Left ventricle myocardium inferior (tissue), 1 donor: Measurements from ENCODE around the gene ARHGAP26. TPM values are rescaled to one million over a fixed set of nuclear protein-coding genes. Genes with fewer than 3 reads are reported as not detected.

Experiments used
- DNase-seq: peaks from one replicate; pipeline ENCODE4 v3.0.0-alpha.2; 2020
- H3K27ac ChIP-seq: fragments of 200-600 bp; replicated peaks from 2 replicates; pipeline ENCODE4 v1.8.0; 2021
- H3K27me3 ChIP-seq: fragments of 200-600 bp; 2 replicates; pipeline ENCODE4 v1.8.0; 2021; ENCODE audit warnings: low read depth
- H3K36me3 ChIP-seq: fragments of 200-600 bp; 2 replicates; pipeline ENCODE4 v1.8.0; 2021
- H3K4me1 ChIP-seq: fragments of 200-600 bp; 2 replicates; pipeline ENCODE4 v1.8.0; 2021
- H3K4me3 ChIP-seq: fragments of 200-600 bp; 2 replicates; pipeline ENCODE4 v1.8.0; 2021; ENCODE audit warnings: mild to moderate bottlenecking, moderate library complexity
- H3K9me3 ChIP-seq: fragments of 200-600 bp; replicated peaks from 2 replicates; pipeline ENCODE4 v1.8.0; 2021
- intact Hi-C: fragments of 100-400 bp; cut with micrococcal nuclease; formaldehyde crosslinking; loops from one replicate; pipeline ENCODE4 v1.11.0; 2022
- total RNA-seq: library from RNA; stranded (reverse); fragmentation: NEBNext Ultra II Directional; extraction: Animal tissue kit (Norgen Biotek cat#: 25700); gene quantifications from one replicate; pipeline ENCODE4 v1.2.1, GENCODE V29; 2021
- TF ChIP-seq, protein P1 (sequence below): fragments of 200-600 bp; IDR thresholded peaks from 2 replicates; pipeline ENCODE4 v1.8.0; 2021; ENCODE audit warnings: antibody characterized with exemption, mild to moderate bottlenecking, borderline replicate concordance
- donor health status: DM: no; HTN: yes; CAD: no; lungs with severe emphysema.

ARHGAP26 gene
- total RNA-seq, 1 donor from 2014 or later, result 35.7 TPM

DNA sequence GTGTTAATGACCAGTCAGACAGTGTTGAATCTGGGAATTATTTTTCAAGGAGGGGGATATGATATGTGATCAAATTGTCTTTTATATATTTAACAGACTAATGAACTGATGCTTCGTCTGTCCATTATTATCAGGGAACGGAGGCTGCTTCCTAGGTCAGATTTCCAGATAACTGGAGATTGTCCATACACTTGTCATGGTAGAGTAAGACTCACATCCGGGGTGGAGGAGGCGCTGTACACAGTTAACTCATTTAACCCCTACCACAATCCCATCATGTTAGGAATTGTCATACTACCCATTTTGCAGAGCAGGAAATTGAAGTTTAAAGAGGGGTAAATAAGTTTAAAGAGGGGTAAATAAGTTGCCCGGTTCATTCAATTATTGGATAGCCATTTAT, 55.9 kb downstream of the ARHGAP26 start:
- no peak for DNase-seq
- no peaks in the 10 kb centered on the region for H3K27me3 ChIP-seq
- TF ChIP-seq, protein P1, sequence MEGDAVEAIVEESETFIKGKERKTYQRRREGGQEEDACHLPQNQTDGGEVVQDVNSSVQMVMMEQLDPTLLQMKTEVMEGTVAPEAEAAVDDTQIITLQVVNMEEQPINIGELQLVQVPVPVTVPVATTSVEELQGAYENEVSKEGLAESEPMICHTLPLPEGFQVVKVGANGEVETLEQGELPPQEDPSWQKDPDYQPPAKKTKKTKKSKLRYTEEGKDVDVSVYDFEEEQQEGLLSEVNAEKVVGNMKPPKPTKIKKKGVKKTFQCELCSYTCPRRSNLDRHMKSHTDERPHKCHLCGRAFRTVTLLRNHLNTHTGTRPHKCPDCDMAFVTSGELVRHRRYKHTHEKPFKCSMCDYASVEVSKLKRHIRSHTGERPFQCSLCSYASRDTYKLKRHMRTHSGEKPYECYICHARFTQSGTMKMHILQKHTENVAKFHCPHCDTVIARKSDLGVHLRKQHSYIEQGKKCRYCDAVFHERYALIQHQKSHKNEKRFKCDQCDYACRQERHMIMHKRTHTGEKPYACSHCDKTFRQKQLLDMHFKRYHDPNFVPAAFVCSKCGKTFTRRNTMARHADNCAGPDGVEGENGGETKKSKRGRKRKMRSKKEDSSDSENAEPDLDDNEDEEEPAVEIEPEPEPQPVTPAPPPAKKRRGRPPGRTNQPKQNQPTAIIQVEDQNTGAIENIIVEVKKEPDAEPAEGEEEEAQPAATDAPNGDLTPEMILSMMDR, result no peak
- H3K4me3 ChIP-seq, result peak overlapping the region; percentile 46
- peak overlapping the region; percentile 73 for H3K27ac ChIP-seq
- H3K9me3 ChIP-seq, result no peaks in the 10 kb centered on the region
- intact Hi-C loops, result no loop called here
- H3K4me1 ChIP-seq, result peaks cover 99% of the 10 kb centered on the region
- H3K36me3 ChIP-seq, result no peaks in the 10 kb centered on the region

DNA sequence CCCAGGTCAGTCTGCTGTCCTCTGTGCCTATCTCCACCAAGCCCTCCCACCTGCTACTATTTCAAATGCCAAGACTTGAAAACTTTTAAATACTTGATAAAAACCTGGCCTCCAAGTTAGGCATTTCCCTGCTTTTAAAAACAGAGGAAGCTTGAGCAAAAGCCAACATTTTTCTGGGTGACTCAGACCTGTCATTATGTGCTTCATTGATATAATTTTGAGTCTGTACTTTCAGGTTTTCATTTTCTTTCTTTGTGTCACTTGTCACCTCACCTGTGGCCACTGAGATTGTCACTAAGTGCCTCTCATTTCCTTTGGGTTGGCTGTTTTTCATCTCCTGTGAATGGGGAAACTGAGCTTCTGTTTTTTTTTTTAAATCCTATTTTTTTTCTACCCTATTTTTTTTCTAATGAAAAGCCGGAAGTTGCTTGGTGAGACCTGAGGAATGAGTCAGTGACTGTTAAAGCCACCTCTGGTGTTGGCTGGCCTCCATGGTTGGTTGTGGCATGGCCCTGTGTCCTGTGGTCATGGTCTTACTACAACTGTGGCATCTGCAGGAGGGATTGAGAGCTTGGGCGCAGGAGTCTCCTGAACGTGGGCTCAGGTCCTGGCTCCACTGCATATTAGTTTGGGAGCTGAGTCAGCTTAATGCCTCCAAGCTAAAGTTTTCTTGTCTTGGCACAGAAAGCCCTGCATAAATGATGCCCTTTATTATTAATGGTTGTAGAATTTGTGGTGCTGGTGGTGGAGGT, 56.7 kb downstream of the ARHGAP26 start:
- Histone ChIP-seq H3K36me3 (no peaks in the 10 kb centered on the region), H3K27ac (peak overlapping the region; percentile 73), H3K27me3 (no peaks in the 10 kb centered on the region), H3K4me3 (no peak overlapping the region), H3K9me3 (no peaks in the 10 kb centered on the region), H3K4me1 (peaks cover 95% of the 10 kb centered on the region)
- no peak for DNase-seq
- TF ChIP-seq, protein P1, result no peak
- intact Hi-C loops, result no loop called here

DNA sequence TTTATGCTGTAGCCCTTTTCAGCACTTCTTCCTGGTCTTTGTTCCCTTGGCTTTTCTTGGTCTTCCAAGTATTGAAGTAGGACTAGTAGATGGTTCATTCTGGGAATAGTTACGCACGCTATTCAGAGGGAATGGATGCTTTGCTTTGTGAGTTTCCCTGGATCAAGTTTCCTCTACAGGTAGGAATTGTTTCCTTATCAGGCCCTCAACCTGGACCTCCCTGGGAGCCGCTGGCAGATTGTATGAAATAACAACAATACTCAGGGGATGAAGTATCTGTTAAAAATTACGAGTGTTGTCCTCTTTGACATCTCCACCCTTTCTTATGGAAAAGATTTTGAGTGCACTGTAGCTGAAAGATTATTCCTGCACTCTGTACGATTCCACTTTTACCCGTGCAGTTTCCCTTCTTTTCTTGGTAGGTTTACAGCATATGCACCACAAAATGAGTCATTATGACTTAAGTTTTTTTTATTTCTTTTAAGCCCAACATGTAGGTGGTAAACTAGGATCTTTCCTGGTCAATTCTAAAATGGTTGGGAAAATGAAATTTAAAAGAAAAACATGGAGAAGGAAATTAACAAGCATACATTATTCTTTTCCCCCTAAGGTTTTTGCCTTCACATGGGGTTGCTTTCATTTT, 57.9 kb downstream of the ARHGAP26 start:
- intact Hi-C loops, result no loop called here
- Histone ChIP-seq H3K36me3 (no peaks in the 10 kb centered on the region), H3K4me3 (no peak overlapping the region), H3K4me1 (peaks cover 84% of the 10 kb centered on the region), H3K9me3 (no peaks in the 10 kb centered on the region), H3K27me3 (no peaks in the 10 kb centered on the region), H3K27ac (peak overlapping the region; percentile 73)
- TF ChIP-seq, protein P1, result no peak
- no peak for DNase-seq

DNA sequence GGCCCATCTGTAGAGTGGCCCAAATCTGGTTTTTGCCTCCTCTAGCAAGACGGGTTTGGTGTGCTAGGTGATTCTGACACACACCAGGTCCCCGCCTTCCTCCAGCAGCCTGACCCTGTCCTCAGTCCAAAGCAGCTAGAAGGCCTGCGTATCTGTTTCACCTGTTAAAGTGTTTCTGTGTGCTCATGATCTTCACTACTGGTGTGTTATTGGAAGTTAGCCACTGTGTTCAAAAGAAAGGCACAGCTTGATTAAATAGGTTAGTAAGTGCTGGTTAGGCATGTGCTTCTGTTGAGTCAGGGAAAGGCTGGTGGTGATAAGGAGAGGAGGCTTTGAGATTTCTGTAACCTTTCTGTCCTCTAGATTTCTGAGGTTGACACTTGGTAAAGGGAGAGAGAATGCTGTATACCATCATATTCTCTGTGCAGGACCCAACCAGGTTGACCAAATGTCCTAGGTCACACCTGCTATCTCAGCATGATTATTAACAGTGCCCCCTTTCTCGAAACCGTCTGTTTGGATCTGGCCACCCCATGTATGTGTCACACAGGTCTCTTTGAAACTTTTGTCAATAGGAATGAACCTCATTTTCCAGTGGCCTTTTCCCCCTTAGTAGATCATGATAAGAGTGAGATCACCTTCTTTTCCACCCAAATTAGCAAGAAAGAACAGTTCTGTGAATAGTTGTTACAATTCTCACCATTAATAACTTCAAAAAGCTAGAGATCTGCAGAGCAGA, 58.8 kb downstream of the ARHGAP26 start:
- Histone ChIP-seq H3K36me3 (no peaks in the 10 kb centered on the region), H3K27ac (peak overlapping the region; percentile 73), H3K4me3 (no peak overlapping the region), H3K27me3 (no peaks in the 10 kb centered on the region), H3K4me1 (peaks cover 74% of the 10 kb centered on the region), H3K9me3 (no peaks in the 10 kb centered on the region)
- DNase-seq, result no peak
- TF ChIP-seq, protein P1, result no peak
- intact Hi-C loops, result no loop called here

DNA sequence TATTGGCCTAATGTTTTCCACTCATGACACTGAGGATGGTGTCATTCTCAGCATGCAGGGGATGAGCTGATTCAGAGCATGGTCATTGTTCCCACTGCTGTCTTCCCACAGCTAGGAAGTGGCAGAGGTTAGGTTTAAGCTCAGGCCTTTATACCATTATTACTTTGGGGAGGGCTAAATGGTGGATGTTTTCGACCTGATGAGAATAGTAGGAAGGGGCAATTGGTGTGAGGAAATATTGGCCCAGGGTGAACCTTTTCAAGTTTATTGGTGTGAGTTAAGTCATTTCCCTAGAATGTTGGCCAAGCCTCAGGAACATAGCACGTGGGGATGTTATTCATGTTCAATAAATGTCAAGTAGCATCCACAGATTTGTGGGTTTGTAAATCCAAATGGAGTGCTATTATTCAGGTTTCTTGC, 59.6 kb downstream of the ARHGAP26 start:
- TF ChIP-seq, protein P1, result no peak
- Histone ChIP-seq H3K27me3 (no peaks in the 10 kb centered on the region), H3K36me3 (no peaks in the 10 kb centered on the region), H3K27ac (peak overlapping the region; percentile 73), H3K4me3 (no peak overlapping the region), H3K4me1 (peaks cover 74% of the 10 kb centered on the region), H3K9me3 (no peaks in the 10 kb centered on the region)
- intact Hi-C loops, result no loop called here
- DNase-seq, result no peak
